ENCODE data around the gene PTPN6. TPM values are rescaled to one million over a fixed set of nuclear protein-coding genes. Genes with fewer than 3 reads are reported as not detected.

PTPN6 gene
- total RNA-seq, 1 experiment from 2014 or later = 19.8 TPM

GRCh38 chr12:6959058-6959804 lies 8.1 kb downstream of the PTPN6 start:
- TF ChIP-seq CTCF (conservative IDR thresholded peaks at IDR 0.05) = no peak
- H4K91ac ChIP-seq (ENCODE audit: insufficient read length, low read depth, low read length) = no peak overlapping the region
- no peak overlapping the region for H2AK5ac ChIP-seq (ENCODE audit: insufficient read length, low read length)
- Mint-ChIP-seq H3K9me3 (no peaks in the 10 kb centered on the region), H3K36me3 (ENCODE audit: insufficient read depth in 1 of 3, low read depth in 3 of 3) (peaks cover 0 to 9% (median 0%) of the 10 kb centered on the region in 3 experiments; a peak in 4 of 7 replicates), H3K4me1 (peaks cover 30 to 44% of the 10 kb centered on the region in 2 experiments), H3K27ac (peak overlapping the region in 1 of 3 experiments; percentile 83; a peak in 3 of 7 replicates), H3K27me3 (ENCODE audit: low read depth) (no peaks in the 10 kb centered on the region; the same call in 1 of the 2 replicates), H3K4me3 (no peak overlapping the region; a peak in 1 of 5 replicates)
- H2BK12ac ChIP-seq (ENCODE audit: insufficient read length, low read depth, low read length) = no peak overlapping the region
- DNase-seq = no peak
- H3K27ac ChIP-seq (ENCODE audit: insufficient read length, low read depth, low read length) = no peak overlapping the region
- H2BK120ac ChIP-seq (ENCODE audit: low read depth, low read length, poor library complexity, severe bottlenecking) = no peak overlapping the region
- no CpG with 5 or more reads among the region's 24 CpGs for WGBS (ENCODE audit: extremely low coverage, insufficient read length, low lambda C conversion rate)
- H3K18ac ChIP-seq (ENCODE audit: insufficient read length, low read depth, low read length) = no peak overlapping the region
- H2AFZ ChIP-seq (ENCODE audit: low read length) = no peak overlapping the region
- H3K79me1 ChIP-seq (ENCODE audit: insufficient read depth, low read depth, low read length, poor library complexity, severe bottlenecking) = no peaks in the 10 kb centered on the region
- no peak overlapping the region for H3K56ac ChIP-seq (ENCODE audit: insufficient read length, low read depth, low read length)
- H3K4me2 ChIP-seq (ENCODE audit: insufficient read depth, insufficient read length, low read length) = no peak overlapping the region
- H2BK5ac ChIP-seq (ENCODE audit: insufficient read length, low read length) = no peak overlapping the region
- no peak overlapping the region for H2BK20ac ChIP-seq (ENCODE audit: low read depth, low read length, poor library complexity, severe bottlenecking)
- H3K4ac ChIP-seq (ENCODE audit: low read depth, low read length) = no peak overlapping the region
- H3K23ac ChIP-seq (ENCODE audit: insufficient read length, low read depth, low read length) = no peak overlapping the region
- peaks cover 17% of the 10 kb centered on the region for H3K23me2 ChIP-seq (ENCODE audit: insufficient read length, low read depth, low read length, poor library complexity, severe bottlenecking)
- H4K20me1 ChIP-seq (ENCODE audit: control insufficient read depth, insufficient read depth, insufficient read length) = no peaks in the 10 kb centered on the region
- peaks cover 6% of the 10 kb centered on the region; the same call in 1 of the 2 replicates for H3K4me1 ChIP-seq (ENCODE audit: insufficient read depth, low read length)
- H3K27me3 ChIP-seq (ENCODE audit: insufficient read depth, low read length) = no peaks in the 10 kb centered on the region
- H3K14ac ChIP-seq (ENCODE audit: insufficient read depth, low read length) = no peak overlapping the region
- no peak overlapping the region for H2BK15ac ChIP-seq (ENCODE audit: low read depth, low read length)
- H3K79me2 ChIP-seq (ENCODE audit: insufficient read depth, low read length) = no peaks in the 10 kb centered on the region; the same call in 1 of the 2 replicates
- no peak overlapping the region for H3T11ph ChIP-seq (ENCODE audit: low read length)
- no peak overlapping the region for H3K9ac ChIP-seq (ENCODE audit: extremely low read depth, insufficient read length, low read length)
- H3K9me3 ChIP-seq (ENCODE audit: control insufficient read depth, low read depth, low read length) = no peaks in the 10 kb centered on the region
- H4K8ac ChIP-seq (replicated peaks; ENCODE audit: insufficient read length, low read depth, low read length) = no peak overlapping the region
- no peak overlapping the region for H4K5ac ChIP-seq (ENCODE audit: insufficient read length, low read depth, low read length)

Data from H9 (cell line).